Fibroblast of lung (primary cell): ENCODE measurements around the gene TTLL9. TPM values are rescaled to one million over a fixed set of nuclear protein-coding genes. Genes with fewer than 3 reads are reported as not detected.

Source experiments
- DNase-seq, 2 donors: peaks; one replicate each; pipeline versions ENCODE4 v3.0.0 to v3.0.0-alpha.2; 2010; ENCODE audit warnings: low read depth in 2 of 2
- H2AFZ ChIP-seq: 2 replicates; pipeline ENCODE4 v1.5.1; 2012; ENCODE audit warnings: low read length, control low read depth, inconsistent platforms
- H3K27ac ChIP-seq: 2 replicates; pipeline ENCODE4 v1.5.1; 2011; ENCODE audit warnings: low read length, control low read depth; ENCODE audit not compliant: insufficient read depth
- H3K27me3 ChIP-seq: 2 replicates; pipeline ENCODE4 v1.5.1; 2011; ENCODE audit warnings: mild to moderate bottlenecking, low read length; ENCODE audit not compliant: control insufficient read depth, insufficient read depth
- H3K36me3 ChIP-seq: 2 replicates; pipeline ENCODE4 v1.5.1; 2011; ENCODE audit warnings: low read length; ENCODE audit not compliant: control insufficient read depth, insufficient read depth
- H3K4me1 ChIP-seq: 2 replicates; pipeline ENCODE4 v1.5.1; 2011; ENCODE audit warnings: low read length; ENCODE audit not compliant: control insufficient read depth, insufficient read depth; ENCODE audit errors: extremely low read depth
- H3K4me2 ChIP-seq: 2 replicates; pipeline ENCODE4 v1.5.1; 2011; ENCODE audit warnings: low read length, control low read depth; ENCODE audit not compliant: insufficient read depth; ENCODE audit errors: extremely low read depth
- H3K4me3 ChIP-seq, 4 experiments: fragments of 200-600 bp in 1 of 4; sonication (generic) in 1 of 4; replicated peaks in 1 of 4; 2 replicates each; pipeline ENCODE4 v1.5.1; 2011 to 2016; ENCODE audit warnings: low read length in 4 of 4, low read depth in 3 of 4, mild to moderate bottlenecking in 3 of 4, control low read depth in 2 of 4, inconsistent platforms in 1 of 4, mixed read lengths in 1 of 4; ENCODE audit not compliant: insufficient read depth in 1 of 4; ENCODE audit errors: control extremely low read depth in 1 of 4
- H3K79me2 ChIP-seq: 2 replicates; pipeline ENCODE4 v1.5.1; 2012; ENCODE audit warnings: mild to moderate bottlenecking, low read length, inconsistent platforms; ENCODE audit not compliant: control insufficient read depth, insufficient read depth
- H3K9ac ChIP-seq: 2 replicates; pipeline ENCODE4 v1.5.1; 2011; ENCODE audit warnings: mild to moderate bottlenecking, low read length, control low read depth; ENCODE audit not compliant: insufficient read depth
- H3K9me3 ChIP-seq: 2 replicates; pipeline ENCODE4 v1.5.1; 2012; ENCODE audit warnings: low read depth, low read length; ENCODE audit not compliant: control insufficient read depth, insufficient read depth
- H4K20me1 ChIP-seq: 2 replicates; pipeline ENCODE4 v1.5.1; 2011; ENCODE audit warnings: low read length; ENCODE audit not compliant: control insufficient read depth, insufficient read depth; ENCODE audit errors: extremely low read depth
- CTCF ChIP-seq, 2 donors: IDR thresholded peaks in 1 of 2; conservative IDR thresholded peaks in 1 of 2; 1 replicate in 1 of 2; 2 replicates in 1 of 2; pipeline ENCODE4 v1.5.1; 2011 to 2012; ENCODE audit warnings: low read length in 2 of 2, control low read depth in 1 of 2, inconsistent platforms in 1 of 2, low read depth in 1 of 2, mild to moderate bottlenecking in 1 of 2
- EZH2 ChIP-seq: IDR thresholded peaks from 2 replicates; pipeline ENCODE4 v1.5.1; 2012; ENCODE audit warnings: low read length, control low read depth, mild to moderate bottlenecking; ENCODE audit errors: missing control alignments
- polyA plus RNA-seq, 2 donors: library from polyadenylated mRNA; depleted of rRNA in 1 of 2; stranded (reverse) in 1 of 2; unstranded in 1 of 2; fragments of >200 nt; gene quantifications; 2 replicates each; pipeline ENCODE4 v1.2.1, GENCODE V29; 2011 to 2012; ENCODE audit warnings: missing spikeins in 1 of 2
- total RNA-seq: library from RNA; depleted of rRNA; stranded (reverse); fragments of >200 nt; gene quantifications from 2 replicates; pipeline ENCODE4 v1.2.1, GENCODE V29; 2014

The TTLL9 gene
- total and polyA plus RNA-seq, 2 donors (not counting 1 experiment from before 2014, with no cell fraction given), result 0.05 TPM; not detected in 1

- TF ChIP-seq EZH2 (no peak), CTCF (conservative IDR thresholded peaks at IDR 0.05 in 1 of 2, IDR thresholded peaks at IDR 0.05 in 1 of 2; ENCODE audit: low read depth in 1 of 2, low read length in 2 of 2) (no peak)
- no peaks in the 10 kb centered on the region for H3K79me2 ChIP-seq
- no peak overlapping the region for H3K27ac ChIP-seq
These were observed 63.3 kb downstream of the TTLL9 start for GRCh38 chr20:31933698-31934097.

GRCh38 chr20:31934491-31934890, 64.1 kb downstream of the TTLL9 start:
- no peak overlapping the region for H2AFZ ChIP-seq
- DNase-seq, result no peak
- H3K4me2 ChIP-seq, result no peak overlapping the region
- H3K4me3 ChIP-seq, result no peak overlapping the region
- H3K27ac ChIP-seq, result no peak overlapping the region
- no peaks in the 10 kb centered on the region for H3K4me1 ChIP-seq
- H3K9ac ChIP-seq, result no peak overlapping the region
- no peaks in the 10 kb centered on the region for H3K79me2 ChIP-seq
- no peaks in the 10 kb centered on the region for H4K20me1 ChIP-seq
- H3K27me3 ChIP-seq, result peaks cover 2% of the 10 kb centered on the region
- TF ChIP-seq EZH2, result no peak
- H3K36me3 ChIP-seq, result no peaks in the 10 kb centered on the region
- no peaks in the 10 kb centered on the region for H3K9me3 ChIP-seq

More at GRCh38 chr20:31933698-31934097, 63.3 kb downstream of the TTLL9 start:
- Histone ChIP-seq H3K4me3 (no peak overlapping the region), H4K20me1 (no peaks in the 10 kb centered on the region), H3K4me2 (no peak overlapping the region), H3K9ac (no peak overlapping the region), H3K36me3 (no peaks in the 10 kb centered on the region), H3K27me3 (peaks cover 5% of the 10 kb centered on the region), H3K4me1 (no peaks in the 10 kb centered on the region), H2AFZ (no peak overlapping the region), H3K9me3 (no peaks in the 10 kb centered on the region)
- DNase-seq, result no peak

- Histone ChIP-seq H3K9ac (no peak overlapping the region), H3K4me1 (no peaks in the 10 kb centered on the region), H3K9me3 (no peaks in the 10 kb centered on the region), H2AFZ (no peak overlapping the region), H3K4me2 (no peak overlapping the region), H4K20me1 (no peaks in the 10 kb centered on the region), H3K4me3 (no peak overlapping the region), H3K27ac (no peak overlapping the region), H3K27me3 (peaks cover 2% of the 10 kb centered on the region), H3K36me3 (no peaks in the 10 kb centered on the region), H3K79me2 (no peaks in the 10 kb centered on the region)
- no peak for TF ChIP-seq CTCF (conservative IDR thresholded peaks at IDR 0.05 in 1 of 2, IDR thresholded peaks at IDR 0.05 in 1 of 2; ENCODE audit: low read depth in 1 of 2, low read length in 2 of 2)
- TF ChIP-seq EZH2, result no peak
- DNase-seq, result no peak
These were observed 64.7 kb downstream of the TTLL9 start for GRCh38 chr20:31934968-31935764.
